Osteocyte (in vitro differentiated cells): Measurements from ENCODE around the gene C11orf16. TPM values are rescaled to one million over a fixed set of nuclear protein-coding genes. Genes with fewer than 3 reads are reported as not detected.

Source experiments
- DNase-seq: peaks from one replicate; pipeline ENCODE4 v3.0.0; 2021; ENCODE audit warnings: mixed read lengths; ENCODE audit not compliant: unreplicated experiment; ENCODE audit errors: extremely low spot score
- H3K27ac Mint-ChIP-seq: one replicate; pipeline ENCODE4 v1.8.0; 2021; ENCODE audit warnings: mild to moderate bottlenecking, mixed read lengths; ENCODE audit not compliant: unreplicated experiment
- H3K27me3 Mint-ChIP-seq: one replicate; pipeline ENCODE4 v1.8.0; 2021; ENCODE audit warnings: mixed read lengths; ENCODE audit not compliant: unreplicated experiment
- H3K36me3 Mint-ChIP-seq: one replicate; pipeline ENCODE4 v1.8.0; 2021; ENCODE audit warnings: mixed read lengths; ENCODE audit not compliant: unreplicated experiment
- H3K4me1 Mint-ChIP-seq: one replicate; pipeline ENCODE4 v1.8.0; 2021; ENCODE audit warnings: mixed read lengths; ENCODE audit not compliant: unreplicated experiment
- H3K4me3 Mint-ChIP-seq: one replicate; pipeline ENCODE4 v1.8.0; 2021; ENCODE audit warnings: mild to moderate bottlenecking, moderate library complexity, mixed read lengths; ENCODE audit not compliant: unreplicated experiment
- H3K9me3 Mint-ChIP-seq: one replicate; pipeline ENCODE4 v1.8.0; 2021; ENCODE audit warnings: mixed read lengths; ENCODE audit not compliant: unreplicated experiment
- total RNA-seq: library from RNA; stranded (reverse); gene quantifications from 2 replicates; pipeline ENCODE4 v1.2.1, GENCODE V29; 2021
- TF ChIP-seq, protein P1 (sequence below): fragments of 200-600 bp; sonication (generic); IDR thresholded peaks from 2 replicates; pipeline ENCODE4 v1.5.0; 2021; ENCODE audit warnings: antibody characterized with exemption, mild to moderate bottlenecking, moderate library complexity

The C11orf16 gene
- total RNA-seq, 1 donor from 2014 or later, result not detected

GRCh38 chr11:8962841-8963240, 30.1 kb upstream of the C11orf16 start:
- Mint-ChIP-seq H3K4me1 (peaks cover 40% of the 10 kb centered on the region), H3K27ac (peak overlapping the region; percentile 91), H3K36me3 (no peaks in the 10 kb centered on the region), H3K4me3 (peak overlapping the region; percentile 94), H3K27me3 (no peaks in the 10 kb centered on the region), H3K9me3 (no peaks in the 10 kb centered on the region)
- DNase-seq, result no peak
- TF ChIP-seq, protein P1, sequence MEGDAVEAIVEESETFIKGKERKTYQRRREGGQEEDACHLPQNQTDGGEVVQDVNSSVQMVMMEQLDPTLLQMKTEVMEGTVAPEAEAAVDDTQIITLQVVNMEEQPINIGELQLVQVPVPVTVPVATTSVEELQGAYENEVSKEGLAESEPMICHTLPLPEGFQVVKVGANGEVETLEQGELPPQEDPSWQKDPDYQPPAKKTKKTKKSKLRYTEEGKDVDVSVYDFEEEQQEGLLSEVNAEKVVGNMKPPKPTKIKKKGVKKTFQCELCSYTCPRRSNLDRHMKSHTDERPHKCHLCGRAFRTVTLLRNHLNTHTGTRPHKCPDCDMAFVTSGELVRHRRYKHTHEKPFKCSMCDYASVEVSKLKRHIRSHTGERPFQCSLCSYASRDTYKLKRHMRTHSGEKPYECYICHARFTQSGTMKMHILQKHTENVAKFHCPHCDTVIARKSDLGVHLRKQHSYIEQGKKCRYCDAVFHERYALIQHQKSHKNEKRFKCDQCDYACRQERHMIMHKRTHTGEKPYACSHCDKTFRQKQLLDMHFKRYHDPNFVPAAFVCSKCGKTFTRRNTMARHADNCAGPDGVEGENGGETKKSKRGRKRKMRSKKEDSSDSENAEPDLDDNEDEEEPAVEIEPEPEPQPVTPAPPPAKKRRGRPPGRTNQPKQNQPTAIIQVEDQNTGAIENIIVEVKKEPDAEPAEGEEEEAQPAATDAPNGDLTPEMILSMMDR, result no peak

DNA sequence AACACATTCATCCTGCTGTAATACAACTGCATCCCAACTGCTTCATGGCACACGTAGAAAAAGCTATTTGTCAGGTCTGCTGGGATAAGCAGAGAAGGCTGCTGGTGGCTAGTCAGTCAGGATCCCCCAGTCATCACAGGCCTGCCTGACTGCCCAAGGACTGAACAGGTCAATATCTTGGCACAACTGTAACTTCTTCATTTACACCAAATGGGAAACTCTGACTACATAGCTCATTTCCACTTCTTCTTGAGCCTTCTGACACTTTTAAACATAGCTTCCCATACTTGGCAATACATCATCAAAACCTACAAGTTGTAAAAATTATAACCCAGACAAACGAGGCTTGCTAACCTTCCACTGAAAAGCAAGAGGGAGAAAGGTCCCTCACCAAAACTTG, 28.7 kb upstream of the C11orf16 start:
- no peak for DNase-seq
- Mint-ChIP-seq H3K9me3 (no peaks in the 10 kb centered on the region), H3K27me3 (no peaks in the 10 kb centered on the region), H3K36me3 (no peaks in the 10 kb centered on the region), H3K4me3 (no peak overlapping the region), H3K27ac (peak overlapping the region; percentile 19), H3K4me1 (peaks cover 40% of the 10 kb centered on the region)
- TF ChIP-seq, protein P1, result no peak

GRCh38 chr11:8959546-8960166, 26.9 kb upstream of the C11orf16 start:
- Mint-ChIP-seq H3K4me1 (peaks cover 29% of the 10 kb centered on the region), H3K36me3 (peaks cover 3% of the 10 kb centered on the region), H3K9me3 (no peaks in the 10 kb centered on the region), H3K4me3 (no peak overlapping the region), H3K27me3 (no peaks in the 10 kb centered on the region), H3K27ac (peak overlapping the region; percentile 45)
- TF ChIP-seq, protein P1, result peak; percentile 79
- no peak for DNase-seq

DNA sequence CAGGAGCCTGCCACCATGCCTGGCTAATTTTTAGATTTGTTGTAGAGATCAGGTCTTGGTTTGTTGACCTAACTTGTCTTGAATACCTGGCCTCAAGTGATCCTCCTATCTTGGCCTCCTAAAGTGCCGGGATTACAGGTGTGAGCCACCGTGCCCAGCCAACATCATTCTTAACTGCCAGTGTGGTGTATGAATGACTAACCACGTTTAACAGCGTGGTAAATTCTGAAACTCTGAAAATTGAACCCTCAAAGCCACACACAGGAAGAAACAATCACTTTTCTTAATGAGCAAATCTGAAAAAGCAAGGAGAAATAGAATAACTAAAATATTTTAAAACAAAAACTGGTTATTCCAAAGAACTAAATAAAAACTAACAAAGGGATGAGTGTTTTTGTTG, 24.1 kb upstream of the C11orf16 start:
- H3K27ac Mint-ChIP-seq, result no peak overlapping the region
- peaks cover 11% of the 10 kb centered on the region for H3K36me3 Mint-ChIP-seq
- no peak overlapping the region for H3K4me3 Mint-ChIP-seq
- no peak for DNase-seq
- H3K4me1 Mint-ChIP-seq, result peaks cover 13% of the 10 kb centered on the region
- TF ChIP-seq, protein P1, result no peak
- no peaks in the 10 kb centered on the region for H3K27me3 Mint-ChIP-seq
- no peaks in the 10 kb centered on the region for H3K9me3 Mint-ChIP-seq

DNA sequence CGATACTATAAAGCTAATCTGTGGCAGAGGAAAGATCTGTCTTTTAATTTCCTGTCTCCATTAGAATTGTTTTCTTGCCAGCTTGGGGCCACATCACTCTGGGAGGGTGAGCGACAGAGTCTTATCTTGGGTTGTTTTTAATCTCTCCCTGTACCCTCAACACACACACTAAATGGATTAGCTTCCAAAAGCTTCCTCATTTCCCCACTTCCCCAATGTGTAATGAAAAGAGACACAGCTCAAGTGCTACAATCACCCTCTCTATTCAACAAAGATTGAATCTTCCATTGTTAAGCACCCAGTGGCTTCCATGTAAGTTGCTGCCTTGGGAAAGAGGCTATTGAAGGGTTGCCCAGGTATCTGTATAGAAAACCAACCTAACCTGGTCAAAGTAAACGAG, 16.1 kb upstream of the C11orf16 start:
- H3K27ac Mint-ChIP-seq, result no peak overlapping the region
- H3K36me3 Mint-ChIP-seq, result peaks cover 28% of the 10 kb centered on the region
- no peak for DNase-seq
- TF ChIP-seq, protein P1, result no peak
- no peaks in the 10 kb centered on the region for H3K27me3 Mint-ChIP-seq
- no peak overlapping the region for H3K4me3 Mint-ChIP-seq
- no peaks in the 10 kb centered on the region for H3K4me1 Mint-ChIP-seq
- H3K9me3 Mint-ChIP-seq, result no peaks in the 10 kb centered on the region
